ENCODE measurements around the gene ACAP1. TPM values are rescaled to one million over a fixed set of nuclear protein-coding genes. Genes with fewer than 3 reads are reported as not detected.

ACAP1 gene
- total and polyA plus RNA-seq, 9 of the 15 experiments (the other 6 are each of a cell fraction or from before 2014, with no cell fraction given) = 0.15 to 8.5 (median 2.4) TPM

GRCh38 chr17:7393613-7394451 is 57.5 kb downstream of the ACAP1 start (continued):
- TF ChIP-seq ZBTB26 (CRISPR knock-in tag; IDR thresholded peaks at IDR 0.05) = no peak
- peak; percentile 6; the same call in 1 of the 2 replicates for TF ChIP-seq ZNF511 (CRISPR knock-in tag; IDR thresholded peaks at IDR 0.05)
- TF ChIP-seq CLOCK (CRISPR knock-in tag; IDR thresholded peaks at IDR 0.05; ENCODE audit: borderline replicate concordance) = no peak
- no peak for TF ChIP-seq TSC22D4 (tag; IDR thresholded peaks at IDR 0.05)
- TF ChIP-seq ILK (tag; IDR thresholded peaks at IDR 0.05; ENCODE audit: borderline replicate concordance, low read depth) = no peak
- no peak for TF ChIP-seq HINFP (tag; conservative IDR thresholded peaks at IDR 0.05; ENCODE audit: low read depth)
- TF ChIP-seq WHSC1 (IDR thresholded peaks at IDR 0.05; ENCODE audit: low read length) = no peak
- TF ChIP-seq TOE1 (IDR thresholded peaks at IDR 0.05; ENCODE audit: borderline replicate concordance) = no peak
- TF ChIP-seq TOE1 (CRISPR knock-in tag; IDR thresholded peaks at IDR 0.05; ENCODE audit: borderline replicate concordance, low read depth) = no peak
- TF ChIP-seq ZBTB11 (CRISPR knock-in tag; IDR thresholded peaks at IDR 0.05) = 0 out of 6 replicates have a peak, but pooled peaks of 1 of the 3 experiments have one; percentile 1
- TF ChIP-seq NFATC3 (IDR thresholded peaks at IDR 0.05) = no peak
- no peak for TF ChIP-seq ZBTB49 (CRISPR knock-in tag; IDR thresholded peaks at IDR 0.05; ENCODE audit: borderline replicate concordance)
- TF ChIP-seq E2F3 (CRISPR knock-in tag; IDR thresholded peaks at IDR 0.05) = no peak

Measured in K562 (cell line).